ENCODE results near the gene CCNL1. TPM values are rescaled to one million over a fixed set of nuclear protein-coding genes. Genes with fewer than 3 reads are reported as not detected.

CCNL1 gene
- total RNA-seq, 1 experiment from 2014 or later = 114 TPM

DNA sequence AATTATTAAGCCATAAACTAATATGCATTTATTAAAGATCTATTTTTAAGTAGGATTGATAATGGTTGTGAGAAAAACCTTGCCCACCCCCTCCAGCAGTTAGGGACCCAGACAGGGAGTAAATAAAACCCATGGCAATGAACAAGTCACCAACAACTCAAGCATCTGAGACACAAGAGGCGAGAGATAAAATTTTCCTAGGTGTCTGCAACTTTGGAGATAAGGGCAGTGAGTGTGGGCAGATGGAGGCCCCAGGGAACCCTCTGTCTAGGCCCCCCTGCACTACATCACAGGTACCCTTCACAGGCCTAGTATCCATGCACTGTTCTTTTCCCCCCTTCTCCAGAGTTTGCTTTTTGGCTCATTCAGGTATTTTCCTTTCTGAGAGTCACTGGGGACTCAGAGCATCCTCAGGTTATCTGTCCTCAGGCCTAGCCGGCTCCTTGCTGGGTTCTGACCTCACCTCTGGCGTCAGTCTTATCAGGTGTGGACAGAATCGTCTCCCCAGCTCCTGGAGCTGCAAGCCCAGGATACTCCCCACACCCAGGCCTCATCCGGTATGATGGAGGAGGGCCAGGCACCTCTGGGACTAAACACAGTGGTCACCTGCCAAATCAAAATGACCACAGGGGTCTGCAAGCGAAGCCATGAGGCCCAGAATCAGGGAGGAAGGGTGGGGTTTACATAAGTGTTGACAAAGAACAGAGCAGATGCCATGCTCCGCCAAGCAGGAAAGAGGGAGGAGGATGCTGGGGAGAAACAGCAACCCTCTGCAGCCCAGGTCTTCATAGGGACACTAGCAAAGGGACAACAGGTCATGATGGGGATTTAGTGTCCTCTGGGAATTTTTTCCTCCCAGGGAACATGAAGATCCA is 50.4 kb downstream of the CCNL1 start:
- Histone ChIP-seq H3K9me3 (no peaks in the 10 kb centered on the region), H3K4me1 (0 out of 2 replicates have a peak, but pooled peaks cover under 1% of the 10 kb centered on the region), H3K27me3 (replicated peaks; ENCODE audit: control insufficient read depth, insufficient read depth, low read length) (no peaks in the 10 kb centered on the region), H3K4me3 (ENCODE audit: low read depth, low read length) (no peak overlapping the region), H3K36me3 (ENCODE audit: control insufficient read depth, insufficient read depth, low read length) (no peaks in the 10 kb centered on the region)
- intact Hi-C loops (cut with micrococcal nuclease; ENCODE audit: unreplicated experiment) = no loop called here
- H3K36me3 Mint-ChIP-seq (ENCODE audit: insufficient read depth, unreplicated experiment) = no peaks in the 10 kb centered on the region
- H3K9me3 Mint-ChIP-seq (ENCODE audit: unreplicated experiment) = no peaks in the 10 kb centered on the region
- H3K4me1 Mint-ChIP-seq (ENCODE audit: low read depth, unreplicated experiment) = peaks cover 6% of the 10 kb centered on the region
- no TSS peak for BruUV-seq (replicated peaks)
- POLR2A ChIA-PET = interaction anchor here (1.1 kb wide), 1 partner anchor 20 kb away, joined by 5 read pairs; no protein-coding TSS in a partner anchor
- no peak overlapping the region for H3K4me3 Mint-ChIP-seq (ENCODE audit: unreplicated experiment)
- H3K27ac Mint-ChIP-seq (ENCODE audit: unreplicated experiment) = no peak overlapping the region
- CTCF ChIA-PET = no interaction called here
- H3K27me3 Mint-ChIP-seq (ENCODE audit: insufficient read depth, unreplicated experiment) = no peaks in the 10 kb centered on the region
- no peak for DNase-seq
- TF ChIP-seq, protein P1, sequence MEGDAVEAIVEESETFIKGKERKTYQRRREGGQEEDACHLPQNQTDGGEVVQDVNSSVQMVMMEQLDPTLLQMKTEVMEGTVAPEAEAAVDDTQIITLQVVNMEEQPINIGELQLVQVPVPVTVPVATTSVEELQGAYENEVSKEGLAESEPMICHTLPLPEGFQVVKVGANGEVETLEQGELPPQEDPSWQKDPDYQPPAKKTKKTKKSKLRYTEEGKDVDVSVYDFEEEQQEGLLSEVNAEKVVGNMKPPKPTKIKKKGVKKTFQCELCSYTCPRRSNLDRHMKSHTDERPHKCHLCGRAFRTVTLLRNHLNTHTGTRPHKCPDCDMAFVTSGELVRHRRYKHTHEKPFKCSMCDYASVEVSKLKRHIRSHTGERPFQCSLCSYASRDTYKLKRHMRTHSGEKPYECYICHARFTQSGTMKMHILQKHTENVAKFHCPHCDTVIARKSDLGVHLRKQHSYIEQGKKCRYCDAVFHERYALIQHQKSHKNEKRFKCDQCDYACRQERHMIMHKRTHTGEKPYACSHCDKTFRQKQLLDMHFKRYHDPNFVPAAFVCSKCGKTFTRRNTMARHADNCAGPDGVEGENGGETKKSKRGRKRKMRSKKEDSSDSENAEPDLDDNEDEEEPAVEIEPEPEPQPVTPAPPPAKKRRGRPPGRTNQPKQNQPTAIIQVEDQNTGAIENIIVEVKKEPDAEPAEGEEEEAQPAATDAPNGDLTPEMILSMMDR (IDR thresholded peaks at IDR 0.05; ENCODE audit: insufficient read depth in 1 of 2, low read depth in 1 of 2, low read length in 1 of 2, severe bottlenecking in 1 of 2, unreplicated experiment in 1 of 2) = no peak

DNA sequence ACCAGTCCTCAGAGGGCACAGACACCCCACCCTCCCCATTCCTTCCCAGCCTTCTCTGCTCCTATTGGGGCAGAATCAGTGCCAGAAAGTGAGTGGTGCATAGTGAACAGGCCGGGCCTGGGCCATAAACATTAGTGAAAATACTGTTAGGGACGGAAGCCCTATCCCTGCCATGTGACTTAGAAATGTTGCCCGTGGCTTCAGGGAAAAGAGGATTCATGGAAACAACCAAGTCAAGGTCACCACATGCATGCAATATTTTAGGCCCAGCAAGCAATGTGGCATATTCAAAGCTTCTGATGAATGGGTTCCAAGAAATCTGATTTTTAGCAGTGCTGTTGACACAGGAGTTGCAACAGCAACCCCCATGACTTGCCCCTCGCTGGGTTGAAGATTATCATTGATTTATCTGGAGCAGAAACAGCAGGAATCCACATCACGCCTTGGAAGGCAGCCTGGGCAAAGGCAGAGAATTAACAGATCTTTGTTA is 52.3 kb downstream of the CCNL1 start:
- ChIA-PET POLR2A (no interaction called here), CTCF (no interaction called here)
- no TSS peak for BruUV-seq (replicated peaks)
- Histone ChIP-seq H3K4me3 (ENCODE audit: low read depth, low read length) (no peak overlapping the region), H3K4me1 (no peaks in the 10 kb centered on the region), H3K27me3 (replicated peaks; ENCODE audit: control insufficient read depth, insufficient read depth, low read length) (no peaks in the 10 kb centered on the region), H3K36me3 (ENCODE audit: control insufficient read depth, insufficient read depth, low read length) (no peaks in the 10 kb centered on the region), H3K9me3 (no peaks in the 10 kb centered on the region)
- Mint-ChIP-seq H3K4me3 (ENCODE audit: unreplicated experiment) (no peak overlapping the region), H3K9me3 (ENCODE audit: unreplicated experiment) (no peaks in the 10 kb centered on the region), H3K4me1 (ENCODE audit: low read depth, unreplicated experiment) (peaks cover 12% of the 10 kb centered on the region), H3K27ac (ENCODE audit: unreplicated experiment) (no peak overlapping the region), H3K27me3 (ENCODE audit: insufficient read depth, unreplicated experiment) (no peaks in the 10 kb centered on the region), H3K36me3 (ENCODE audit: insufficient read depth, unreplicated experiment) (no peaks in the 10 kb centered on the region)
- no peak for DNase-seq
- intact Hi-C loops (cut with micrococcal nuclease; ENCODE audit: unreplicated experiment) = no loop called here
- TF ChIP-seq, protein P1 (IDR thresholded peaks at IDR 0.05; ENCODE audit: insufficient read depth in 1 of 2, low read depth in 1 of 2, low read length in 1 of 2, severe bottlenecking in 1 of 2, unreplicated experiment in 1 of 2) = no peak

DNA sequence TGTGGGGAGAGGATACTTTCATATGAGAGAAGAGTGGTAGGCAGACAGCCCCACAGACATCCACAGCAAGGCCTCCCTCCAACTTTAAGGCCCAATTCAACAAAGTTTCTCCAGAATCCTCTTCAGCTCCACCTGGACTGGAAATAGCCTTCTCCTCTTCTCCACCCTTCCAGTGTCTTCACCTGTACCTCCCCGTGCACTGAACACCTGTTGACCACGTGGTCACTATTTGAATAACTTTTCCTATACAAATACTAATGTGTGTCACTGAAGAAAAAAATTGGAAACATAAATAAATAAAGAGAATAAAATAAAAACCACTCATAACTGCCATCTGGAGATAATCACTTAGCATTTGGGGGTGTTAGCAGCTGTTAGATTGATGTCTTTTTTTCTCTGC is 52.9 kb downstream of the CCNL1 start:
- ChIA-PET POLR2A (no interaction called here), CTCF (no interaction called here)
- Histone ChIP-seq H3K27me3 (replicated peaks; ENCODE audit: control insufficient read depth, insufficient read depth, low read length) (no peaks in the 10 kb centered on the region), H3K4me1 (no peaks in the 10 kb centered on the region), H3K36me3 (ENCODE audit: control insufficient read depth, insufficient read depth, low read length) (no peaks in the 10 kb centered on the region), H3K9me3 (no peaks in the 10 kb centered on the region), H3K4me3 (ENCODE audit: low read depth, low read length) (no peak overlapping the region)
- no peaks in the 10 kb centered on the region for H3K27me3 Mint-ChIP-seq (ENCODE audit: insufficient read depth, unreplicated experiment)
- H3K27ac Mint-ChIP-seq (ENCODE audit: unreplicated experiment) = no peak overlapping the region
- intact Hi-C loops (cut with micrococcal nuclease; ENCODE audit: unreplicated experiment) = no loop called here
- H3K4me3 Mint-ChIP-seq (ENCODE audit: unreplicated experiment) = no peak overlapping the region
- peaks cover 12% of the 10 kb centered on the region for H3K4me1 Mint-ChIP-seq (ENCODE audit: low read depth, unreplicated experiment)
- no TSS peak for BruUV-seq (replicated peaks)
- no peaks in the 10 kb centered on the region for H3K36me3 Mint-ChIP-seq (ENCODE audit: insufficient read depth, unreplicated experiment)
- TF ChIP-seq, protein P1 (IDR thresholded peaks at IDR 0.05; ENCODE audit: insufficient read depth in 1 of 2, low read depth in 1 of 2, low read length in 1 of 2, severe bottlenecking in 1 of 2, unreplicated experiment in 1 of 2) = no peak
- DNase-seq = no peak
- no peaks in the 10 kb centered on the region for H3K9me3 Mint-ChIP-seq (ENCODE audit: unreplicated experiment)

All from Caco-2 (cell line).